ENCODE measurements around the gene MGST1.

GRCh38 chr12:16387919-16388318, 40.5 kb downstream of the MGST1 start:
- TF ChIP-seq CTCF (IDR thresholded peaks at IDR 0.05) (no peak), POLR2A (IDR thresholded peaks at IDR 0.05) (no peak)

Measured in body of pancreas (tissue), 4 donors.